HCT116 (cell line): ENCODE data around the gene IER3. TPM values are rescaled to one million over a fixed set of nuclear protein-coding genes. Genes with fewer than 3 reads are reported as not detected.
A peak's percentile ranks its signal among the peaks of the same experiment; 100 is the strongest.

Source experiments
- ATAC-seq: fragments of 200-7000 bp; cut with Tn5 transposase; 2 replicates; pipeline ENCODE4 v1.9.1; 2020; ENCODE audit warnings: mild to moderate bottlenecking, moderate library complexity
- BruUV-seq: library from RNA; stranded (reverse); fragments of 400-500 nt; replicated peaks from 2 replicates; lab custom pipeline; 2021; lab: Mats Ljungman, UMichigan
- CTCF ChIA-PET: fragments of 300-600 bp; sonication (Branson Sonifier 250); formaldehyde crosslinking; loops from one replicate; lab custom pipeline; 2021; ENCODE audit warnings: antibody characterized with exemption; lab: Charles Lee
- POLR2A ChIA-PET: fragments of 300-600, 350-600 bp; sonication (Branson Sonifier 250); formaldehyde crosslinking; loops from one replicate; lab custom pipeline; 2021; ENCODE audit warnings: antibody characterized with exemption; lab: Charles Lee
- RAD21 ChIA-PET, 2 experiments: fragments of 300-600 bp; sonication (Branson Sonifier 250); formaldehyde crosslinking; loops; one replicate each; lab custom pipeline; 2023; ENCODE audit warnings: low total read pairs in 2 of 2; ENCODE audit not compliant: uncharacterized antibody in 2 of 2, unreplicated experiment in 2 of 2, low non-redundant PET in 1 of 2; lab: Charles Lee
- DNase-seq: peaks from one replicate; pipeline ENCODE4 v3.0.0-alpha.2; 2010; ENCODE audit warnings: low read depth, low spot score
- H2AFZ ChIP-seq: fragments of 200-600 bp; shearing (Covaris generic), sonication (generic); 2 replicates; pipeline ENCODE4 v1.6.1; 2017; ENCODE audit warnings: low read depth, mixed run types, mixed read lengths, antibody characterized with exemption, low read length; ENCODE audit not compliant: poor library complexity, severe bottlenecking
- H3K27ac ChIP-seq: 2 replicates; pipeline ENCODE4 v1.5.1; 2012; ENCODE audit warnings: low read depth, low read length
- H3K27me3 ChIP-seq: fragments of 200-600 bp; sonication (generic); 2 replicates; pipeline ENCODE4 v1.6.1; 2016; ENCODE audit warnings: mixed run types, low read length, mixed read lengths; ENCODE audit not compliant: insufficient read depth
- H3K36me3 ChIP-seq, 2 experiments: fragments of 200-500 bp in 1 of 2; fragments of 200-600 bp in 1 of 2; sonication (Bioruptor generic) in 1 of 2; sonication (generic) in 1 of 2; 2 replicates each; pipeline versions ENCODE4 v1.5.1 to v1.6.1; 2014 to 2016; ENCODE audit warnings: low read length in 2 of 2, inconsistent platforms in 1 of 2, mixed read lengths in 1 of 2, mixed run types in 1 of 2; ENCODE audit not compliant: insufficient read depth in 2 of 2, control insufficient read depth in 1 of 2
- H3K4me1 ChIP-seq, 2 experiments: fragments of 200-600 bp in 1 of 2; sonication (generic) in 1 of 2; 2 replicates each; pipeline versions ENCODE4 v1.5.1 to v1.6.1; 2012 to 2017; ENCODE audit warnings: low read length in 2 of 2, inconsistent platforms in 1 of 2, mild to moderate bottlenecking in 1 of 2, mixed read lengths in 1 of 2, mixed run types in 1 of 2, moderate library complexity in 1 of 2; ENCODE audit not compliant: insufficient read depth in 2 of 2, control insufficient read depth in 1 of 2
- H3K4me2 ChIP-seq: fragments of 200-600 bp; sonication (generic); 2 replicates; pipeline ENCODE4 v1.6.1; 2017; ENCODE audit warnings: mixed run types, low read length, mixed read lengths
- H3K4me3 ChIP-seq, 2 experiments: fragments of 200-600 bp in 1 of 2; sonication (generic) in 1 of 2; replicated peaks in 1 of 2; 2 replicates each; pipeline ENCODE4 v1.5.1; 2011 to 2016; ENCODE audit warnings: low read length in 2 of 2, control low read depth in 1 of 2, low read depth in 1 of 2, mild to moderate bottlenecking in 1 of 2, mixed read lengths in 1 of 2, mixed run types in 1 of 2
- H3K79me2 ChIP-seq: fragments of 200-600 bp; sonication (generic); 2 replicates; pipeline ENCODE4 v1.6.1; 2017; ENCODE audit warnings: mild to moderate bottlenecking, mixed run types, low read length, moderate library complexity, mixed read lengths; ENCODE audit not compliant: insufficient read depth
- H3K9ac ChIP-seq: fragments of 200-600 bp; sonication (generic); 2 replicates; pipeline ENCODE4 v1.6.1; 2016; ENCODE audit warnings: low read length, mixed read lengths
- H3K9me2 ChIP-seq: fragments of 200-600 bp; sonication (generic), shearing (Covaris generic); 2 replicates; pipeline ENCODE4 v1.6.1; 2017; ENCODE audit warnings: mixed run types, mild to moderate bottlenecking, moderate library complexity; ENCODE audit not compliant: insufficient read depth
- H3K9me3 ChIP-seq, 2 experiments: fragments of 200-500 bp in 1 of 2; fragments of 200-600 bp in 1 of 2; sonication (Bioruptor generic) in 1 of 2; sonication (generic) in 1 of 2; 2 replicates each; pipeline ENCODE4 v1.6.1; 2014 to 2017; ENCODE audit warnings: low read length in 2 of 2, mixed read lengths in 2 of 2, inconsistent platforms in 1 of 2, low read depth in 1 of 2, mild to moderate bottlenecking in 1 of 2, mixed run types in 1 of 2, moderate library complexity in 1 of 2; ENCODE audit not compliant: control insufficient read depth in 1 of 2, insufficient read depth in 1 of 2
- H4K20me1 ChIP-seq: fragments of 200-600 bp; sonication (generic), shearing (Covaris generic); 2 replicates; pipeline ENCODE4 v1.6.1; 2017; ENCODE audit warnings: mixed run types, mild to moderate bottlenecking, moderate library complexity; ENCODE audit not compliant: insufficient read depth
- ATF3 ChIP-seq: IDR thresholded peaks from 2 replicates; pipeline ENCODE4 v1.6.1; 2012
- CEBPB ChIP-seq: IDR thresholded peaks from 2 replicates; pipeline ENCODE4 v1.6.1; 2012; ENCODE audit warnings: low read depth
- ELF1 ChIP-seq: IDR thresholded peaks from 2 replicates; pipeline ENCODE4 v1.6.1; 2012; ENCODE audit warnings: low read depth, borderline replicate concordance
- EZH2 ChIP-seq: fragments of 200-600 bp; sonication (generic); IDR thresholded peaks from 2 replicates; pipeline ENCODE4 v1.6.1; 2017; ENCODE audit warnings: antibody characterized with exemption, mixed run types
- EZH2phosphoT487 ChIP-seq: fragments of 200-600 bp; IDR thresholded peaks from 2 replicates; pipeline ENCODE4 v1.6.1; 2018; ENCODE audit warnings: antibody characterized with exemption, borderline replicate concordance
- FOSL1 ChIP-seq: IDR thresholded peaks from 2 replicates; pipeline ENCODE4 v1.6.1; 2012; ENCODE audit warnings: low read depth
- JUND ChIP-seq: IDR thresholded peaks from 2 replicates; pipeline ENCODE4 v1.6.1; 2012
- POLR2A ChIP-seq: IDR thresholded peaks from 2 replicates; pipeline ENCODE4 v1.7.0; 2011; ENCODE audit warnings: borderline replicate concordance; ENCODE audit not compliant: insufficient read depth, insufficient read length; ENCODE audit errors: extremely low read depth
- POLR2AphosphoS5 ChIP-seq: IDR thresholded peaks from 2 replicates; pipeline ENCODE4 v1.6.1; 2011; ENCODE audit warnings: mild to moderate bottlenecking, low read depth, low read length, moderate library complexity
- RAD21 ChIP-seq: IDR thresholded peaks from 2 replicates; pipeline ENCODE4 v1.6.1; 2012; ENCODE audit warnings: low read depth, mild to moderate bottlenecking
- SP1 ChIP-seq: IDR thresholded peaks from 2 replicates; pipeline ENCODE4 v1.6.1; 2012; ENCODE audit warnings: low read depth
- TCF7L2 ChIP-seq: IDR thresholded peaks from 2 replicates; pipeline ENCODE4 v1.7.0; 2011; ENCODE audit warnings: borderline replicate concordance, inconsistent platforms; ENCODE audit not compliant: insufficient read depth, insufficient read length; ENCODE audit errors: extremely low read depth
- ZFX ChIP-seq: fragments of 450-650 bp; IDR thresholded peaks from 2 replicates; pipeline ENCODE4 v1.6.1; 2017
- intact Hi-C: fragments of 100-400 bp; cut with micrococcal nuclease; formaldehyde crosslinking; loops from 2 replicates; pipeline ENCODE4 v1.10.0; 2022
- total RNA-seq: library from RNA; stranded (reverse); gene quantifications from one replicate; pipeline ENCODE4 v1.2.1, GENCODE V29; 2021; ENCODE audit not compliant: unreplicated experiment
- TF ChIP-seq, protein P1 (sequence below): IDR thresholded peaks from 2 replicates; pipeline ENCODE4 v1.6.1; 2011; ENCODE audit warnings: mild to moderate bottlenecking, low read length, moderate library complexity; ENCODE audit not compliant: insufficient replicate concordance; ENCODE audit errors: extremely low read depth
- TF ChIP-seq, protein P2 (sequence below): IDR thresholded peaks from 2 replicates; pipeline ENCODE4 v1.6.1; 2012; ENCODE audit warnings: low read depth

The IER3 gene
- total RNA-seq, 1 experiment from 2014 or later = 952 TPM

GRCh38 chr6:30744054-30744805 is at the start of gene IER3 (continued):
- TF ChIP-seq TCF7L2 (peak; percentile 78), POLR2AphosphoS5 (peak; percentile 99), SP1 (no peak), ATF3 (no peak)

DNA sequence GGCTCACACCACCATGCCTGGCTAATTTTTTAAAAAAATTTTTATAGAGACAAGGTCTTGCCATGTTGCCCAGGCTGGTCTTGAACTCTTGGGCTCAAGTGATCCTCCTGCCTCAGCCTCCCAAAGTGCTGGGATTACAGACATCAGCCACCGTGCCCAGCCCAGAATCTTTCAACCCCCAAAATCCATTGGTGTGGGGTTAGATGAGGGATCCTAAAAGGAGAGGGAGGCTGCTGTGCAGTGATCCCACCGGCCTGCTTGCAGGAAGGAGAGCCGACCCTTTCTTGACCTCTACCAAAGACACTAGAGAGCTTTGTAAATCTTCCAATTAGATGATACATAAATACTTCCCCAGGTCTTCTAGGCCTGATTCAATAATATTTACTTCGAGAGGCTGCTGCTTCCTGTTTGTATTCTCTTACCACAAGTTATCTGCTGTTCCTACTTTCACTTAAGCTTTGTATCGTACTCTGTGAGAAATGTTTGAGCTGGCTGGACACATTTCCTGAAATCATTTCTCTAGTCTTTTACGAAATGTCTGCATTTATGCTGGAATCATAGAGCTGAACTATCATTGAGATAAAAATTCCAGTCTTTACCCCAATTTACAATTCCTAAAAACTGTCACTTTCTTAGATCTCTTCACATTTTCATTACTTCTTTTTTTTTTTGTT is 49.3 kb upstream of the IER3 start:
- Histone ChIP-seq H3K9me3 (no peaks in the 10 kb centered on the region), H3K27me3 (no peaks in the 10 kb centered on the region), H3K4me2 (no peak overlapping the region), H3K4me1 (peaks cover 11 to 33% of the 10 kb centered on the region in 2 experiments; a peak in 3 of 4 replicates), H3K9me2 (no peaks in the 10 kb centered on the region), H3K79me2 (no peaks in the 10 kb centered on the region), H4K20me1 (no peaks in the 10 kb centered on the region), H3K4me3 (no peak overlapping the region), H3K9ac (no peak overlapping the region), H3K27ac (no peak overlapping the region), H3K36me3 (no peaks in the 10 kb centered on the region), H2AFZ (peak overlapping the region; percentile 71)
- BruUV-seq = no TSS peak
- ChIA-PET CTCF (no interaction called here), RAD21 (no interaction called here), POLR2A (interaction anchor here (1.1 to 30.6 kb wide), 6 partner anchors 10 to 48 kb away, joined by 3 to 680 read pairs (median 6); partner anchors contain the start of genes FLOT1 and IER3)
- DNase-seq (no peak), ATAC-seq (no peak)
- intact Hi-C loops = no loop called here
- TF ChIP-seq EZH2phosphoT487 (no peak), TCF7L2 (no peak), ELF1 (no peak), EZH2 (no peak), POLR2A (no peak), FOSL1 (no peak), JUND (no peak), ZFX (no peak), RAD21 (no peak), ATF3 (no peak), CEBPB (no peak)
- TF ChIP-seq, protein P1, sequence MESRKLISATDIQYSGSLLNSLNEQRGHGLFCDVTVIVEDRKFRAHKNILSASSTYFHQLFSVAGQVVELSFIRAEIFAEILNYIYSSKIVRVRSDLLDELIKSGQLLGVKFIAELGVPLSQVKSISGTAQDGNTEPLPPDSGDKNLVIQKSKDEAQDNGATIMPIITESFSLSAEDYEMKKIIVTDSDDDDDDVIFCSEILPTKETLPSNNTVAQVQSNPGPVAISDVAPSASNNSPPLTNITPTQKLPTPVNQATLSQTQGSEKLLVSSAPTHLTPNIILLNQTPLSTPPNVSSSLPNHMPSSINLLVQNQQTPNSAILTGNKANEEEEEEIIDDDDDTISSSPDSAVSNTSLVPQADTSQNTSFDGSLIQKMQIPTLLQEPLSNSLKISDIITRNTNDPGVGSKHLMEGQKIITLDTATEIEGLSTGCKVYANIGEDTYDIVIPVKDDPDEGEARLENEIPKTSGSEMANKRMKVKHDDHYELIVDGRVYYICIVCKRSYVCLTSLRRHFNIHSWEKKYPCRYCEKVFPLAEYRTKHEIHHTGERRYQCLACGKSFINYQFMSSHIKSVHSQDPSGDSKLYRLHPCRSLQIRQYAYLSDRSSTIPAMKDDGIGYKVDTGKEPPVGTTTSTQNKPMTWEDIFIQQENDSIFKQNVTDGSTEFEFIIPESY = no peak
- TF ChIP-seq, protein P2, sequence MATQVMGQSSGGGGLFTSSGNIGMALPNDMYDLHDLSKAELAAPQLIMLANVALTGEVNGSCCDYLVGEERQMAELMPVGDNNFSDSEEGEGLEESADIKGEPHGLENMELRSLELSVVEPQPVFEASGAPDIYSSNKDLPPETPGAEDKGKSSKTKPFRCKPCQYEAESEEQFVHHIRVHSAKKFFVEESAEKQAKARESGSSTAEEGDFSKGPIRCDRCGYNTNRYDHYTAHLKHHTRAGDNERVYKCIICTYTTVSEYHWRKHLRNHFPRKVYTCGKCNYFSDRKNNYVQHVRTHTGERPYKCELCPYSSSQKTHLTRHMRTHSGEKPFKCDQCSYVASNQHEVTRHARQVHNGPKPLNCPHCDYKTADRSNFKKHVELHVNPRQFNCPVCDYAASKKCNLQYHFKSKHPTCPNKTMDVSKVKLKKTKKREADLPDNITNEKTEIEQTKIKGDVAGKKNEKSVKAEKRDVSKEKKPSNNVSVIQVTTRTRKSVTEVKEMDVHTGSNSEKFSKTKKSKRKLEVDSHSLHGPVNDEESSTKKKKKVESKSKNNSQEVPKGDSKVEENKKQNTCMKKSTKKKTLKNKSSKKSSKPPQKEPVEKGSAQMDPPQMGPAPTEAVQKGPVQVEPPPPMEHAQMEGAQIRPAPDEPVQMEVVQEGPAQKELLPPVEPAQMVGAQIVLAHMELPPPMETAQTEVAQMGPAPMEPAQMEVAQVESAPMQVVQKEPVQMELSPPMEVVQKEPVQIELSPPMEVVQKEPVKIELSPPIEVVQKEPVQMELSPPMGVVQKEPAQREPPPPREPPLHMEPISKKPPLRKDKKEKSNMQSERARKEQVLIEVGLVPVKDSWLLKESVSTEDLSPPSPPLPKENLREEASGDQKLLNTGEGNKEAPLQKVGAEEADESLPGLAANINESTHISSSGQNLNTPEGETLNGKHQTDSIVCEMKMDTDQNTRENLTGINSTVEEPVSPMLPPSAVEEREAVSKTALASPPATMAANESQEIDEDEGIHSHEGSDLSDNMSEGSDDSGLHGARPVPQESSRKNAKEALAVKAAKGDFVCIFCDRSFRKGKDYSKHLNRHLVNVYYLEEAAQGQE = no peak
